GM18526 (cell line): ENCODE measurements around the gene OAT.

Source experiments
- POLR2A ChIP-seq: IDR thresholded peaks from 3 replicates; pipeline ENCODE4 v1.6.1; 2011; ENCODE audit not compliant: insufficient read length; ENCODE audit errors: extremely low read depth

OAT gene

GRCh38 chr10:124418726-124419501, at the start of gene OAT:
OAT (minus strand) TSS chr10:124418923; CDS start chr10:124412171, 6,752 bp downstream.
- peak; percentile 77 for TF ChIP-seq POLR2A

- TF ChIP-seq POLR2A = no peak
Observed at GRCh38 chr10:124467165-124467564, 48.4 kb upstream of the OAT start.

- TF ChIP-seq POLR2A = no peak
Observed at GRCh38 chr10:124465777-124466488, 47.2 kb upstream of the OAT start.

- no peak for TF ChIP-seq POLR2A
Observed at GRCh38 chr10:124465003-124465776, 46.5 kb upstream of the OAT start.

- no peak for TF ChIP-seq POLR2A
Observed at GRCh38 chr10:124464028-124464965, 45.6 kb upstream of the OAT start.

GRCh38 chr10:124462348-124462695, 43.6 kb upstream of the OAT start:
- TF ChIP-seq POLR2A = no peak

- TF ChIP-seq POLR2A = peak; percentile 46
Observed at GRCh38 chr10:124461642-124462347, 43.1 kb upstream of the OAT start, which contains the start of gene LHPP. LHPP (plus strand) TSS chr10:124461823; CDS start chr10:124461863, 40 bp downstream.

GRCh38 chr10:124460144-124460543, 41.4 kb upstream of the OAT start:
- TF ChIP-seq POLR2A = no peak

- no peak for TF ChIP-seq POLR2A
Observed at GRCh38 chr10:124459395-124459794, 40.7 kb upstream of the OAT start.

- TF ChIP-seq POLR2A = no peak
Observed at GRCh38 chr10:124458889-124459288, 40.2 kb upstream of the OAT start.

GRCh38 chr10:124458473-124458872, 39.8 kb upstream of the OAT start:
- no peak for TF ChIP-seq POLR2A

- TF ChIP-seq POLR2A = no peak
Observed at GRCh38 chr10:124455441-124455840, 36.7 kb upstream of the OAT start.

GRCh38 chr10:124453960-124454610, 35.4 kb upstream of the OAT start:
- no peak for TF ChIP-seq POLR2A
